H1 (cell line): ENCODE measurements around the gene WNT9B. TPM values are rescaled to one million over a fixed set of nuclear protein-coding genes. Genes with fewer than 3 reads are reported as not detected.

Source experiments
- CHD7 ChIP-seq: fragments of 300-600 bp; sonication (generic); IDR thresholded peaks from 2 replicates; pipeline ENCODE4 v1.7.1; 2012; ENCODE audit warnings: low read length, moderate library complexity, mild to moderate bottlenecking, inconsistent platforms; ENCODE audit not compliant: insufficient replicate concordance
- CTBP2 ChIP-seq: IDR thresholded peaks from 2 replicates; pipeline ENCODE4 v1.7.0; 2011; ENCODE audit warnings: borderline replicate concordance, mild to moderate bottlenecking, moderate library complexity, mixed read lengths, low read length; ENCODE audit not compliant: insufficient read depth, insufficient read length
- CTCF ChIP-seq, 3 experiments: IDR thresholded peaks; 1 replicate in 2 of 3; 2 replicates in 1 of 3; pipeline versions ENCODE4 v1.5.1 to v1.6.1; 2011; ENCODE audit warnings: low read length in 3 of 3, mild to moderate bottlenecking in 3 of 3, inconsistent platforms in 2 of 3, low read depth in 1 of 3, moderate library complexity in 1 of 3; ENCODE audit not compliant: insufficient read depth in 1 of 3; ENCODE audit errors: control extremely low read depth in 1 of 3
- POLR2A ChIP-seq, 2 experiments: IDR thresholded peaks; 1 replicate in 1 of 2; 2 replicates in 1 of 2; pipeline ENCODE4 v1.6.1; 2011; ENCODE audit warnings: low read depth in 2 of 2, low read length in 2 of 2, mild to moderate bottlenecking in 2 of 2; ENCODE audit errors: control extremely low read depth in 1 of 2
- RNF2 ChIP-seq: fragments of 200-900, 300-1000 bp; sonication (generic); IDR thresholded peaks from 2 replicates; pipeline ENCODE4 v1.7.1; 2016; ENCODE audit warnings: borderline replicate concordance, low read depth, mild to moderate bottlenecking, antibody characterized with exemption, low read length; ENCODE audit not compliant: poor library complexity, severe bottlenecking; ENCODE audit errors: missing control alignments
- SAP30 ChIP-seq: fragments of 300-600 bp; sonication (generic); IDR thresholded peaks from 2 replicates; pipeline ENCODE4 v1.7.1; 2012; ENCODE audit warnings: low read length, moderate library complexity, mild to moderate bottlenecking, inconsistent platforms; ENCODE audit not compliant: insufficient read depth, insufficient replicate concordance
- SP2 ChIP-seq: IDR thresholded peaks from 2 replicates; pipeline ENCODE4 v1.6.1; 2012; ENCODE audit warnings: mild to moderate bottlenecking, low read length, inconsistent platforms
- polyA plus RNA-seq, 7 experiments: library from polyadenylated mRNA; depleted of rRNA in 3 of 7; stranded (reverse) in 5 of 7; unstranded in 2 of 7; fragments of >200 nt in 5 of 7; fragments of 200-250 nt in 2 of 7; gene quantifications; 1 replicate in 5 of 7; 2 replicates in 1 of 7; 4 replicates in 1 of 7; pipeline versions ENCODE4 v1.2.1 to v1.2.3, GENCODE V29; 2011 to 2013; ENCODE audit warnings: missing spikeins in 2 of 7, mixed read lengths in 2 of 7
- total RNA-seq: library from RNA; stranded (reverse); fragmentation: NEBNext Ultra II Directional; extraction: Animal tissue kit (Norgen Biotek cat#: 25700); gene quantifications from 2 replicates; pipeline ENCODE4 v1.2.1, GENCODE V29; 2021

WNT9B gene
- total and polyA plus RNA-seq, 2 of the 8 experiments (the other 6 are each of a cell fraction or from before 2014, with no cell fraction given): 0.21 TPM; not detected in 1

- TF ChIP-seq CHD7: no peak
- TF ChIP-seq CTCF (IDR thresholded peaks at IDR 0.05; ENCODE audit: control extremely low read depth in 1 of 3, insufficient read depth in 1 of 3, low read depth in 1 of 3, low read length in 3 of 3): no peak
- TF ChIP-seq CTBP2: no peak
- no peak for TF ChIP-seq SP2
- TF ChIP-seq POLR2A (IDR thresholded peaks at IDR 0.05; ENCODE audit: control extremely low read depth in 1 of 2, low read depth in 2 of 2, low read length in 2 of 2): no peak
- no peak for TF ChIP-seq RNF2
- no peak for TF ChIP-seq SAP30
These were observed 32.6 kb downstream of the WNT9B start (continued) for GRCh38 chr17:46883871-46884520.
